OCI-LY1 (cell line): ENCODE measurements around the gene CLDN9.

Experiments used
- EZH2 ChIP-seq: fragments of 200-600 bp; sonication (generic), shearing (Covaris generic); IDR thresholded peaks from 2 replicates; pipeline ENCODE4 v1.8.0; 2017; ENCODE audit warnings: borderline replicate concordance, mixed run types, mild to moderate bottlenecking, antibody characterized with exemption, low read length, moderate library complexity, mixed read lengths
- TF ChIP-seq, protein P1 (sequence below): fragments of 200-600 bp; sonication (generic), shearing (Covaris generic); IDR thresholded peaks from 2 replicates; pipeline ENCODE4 v1.5.1; 2017; ENCODE audit warnings: mild to moderate bottlenecking, antibody characterized with exemption, low read length, moderate library complexity, mixed read lengths

DNA sequence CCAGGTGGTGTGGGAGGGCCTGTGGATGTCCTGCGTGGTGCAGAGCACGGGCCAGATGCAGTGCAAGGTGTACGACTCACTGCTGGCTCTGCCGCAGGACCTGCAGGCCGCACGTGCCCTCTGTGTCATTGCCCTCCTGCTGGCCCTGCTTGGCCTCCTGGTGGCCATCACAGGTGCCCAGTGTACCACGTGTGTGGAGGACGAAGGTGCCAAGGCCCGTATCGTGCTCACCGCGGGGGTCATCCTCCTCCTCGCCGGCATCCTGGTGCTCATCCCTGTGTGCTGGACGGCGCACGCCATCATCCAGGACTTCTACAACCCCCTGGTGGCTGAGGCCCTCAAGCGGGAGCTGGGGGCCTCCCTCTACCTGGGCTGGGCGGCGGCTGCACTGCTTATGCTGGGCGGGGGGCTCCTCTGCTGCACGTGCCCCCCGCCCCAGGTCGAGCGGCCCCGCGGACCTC lies 798 bp downstream of the CLDN9 start:
- no peak for TF ChIP-seq EZH2
- TF ChIP-seq, protein P1, sequence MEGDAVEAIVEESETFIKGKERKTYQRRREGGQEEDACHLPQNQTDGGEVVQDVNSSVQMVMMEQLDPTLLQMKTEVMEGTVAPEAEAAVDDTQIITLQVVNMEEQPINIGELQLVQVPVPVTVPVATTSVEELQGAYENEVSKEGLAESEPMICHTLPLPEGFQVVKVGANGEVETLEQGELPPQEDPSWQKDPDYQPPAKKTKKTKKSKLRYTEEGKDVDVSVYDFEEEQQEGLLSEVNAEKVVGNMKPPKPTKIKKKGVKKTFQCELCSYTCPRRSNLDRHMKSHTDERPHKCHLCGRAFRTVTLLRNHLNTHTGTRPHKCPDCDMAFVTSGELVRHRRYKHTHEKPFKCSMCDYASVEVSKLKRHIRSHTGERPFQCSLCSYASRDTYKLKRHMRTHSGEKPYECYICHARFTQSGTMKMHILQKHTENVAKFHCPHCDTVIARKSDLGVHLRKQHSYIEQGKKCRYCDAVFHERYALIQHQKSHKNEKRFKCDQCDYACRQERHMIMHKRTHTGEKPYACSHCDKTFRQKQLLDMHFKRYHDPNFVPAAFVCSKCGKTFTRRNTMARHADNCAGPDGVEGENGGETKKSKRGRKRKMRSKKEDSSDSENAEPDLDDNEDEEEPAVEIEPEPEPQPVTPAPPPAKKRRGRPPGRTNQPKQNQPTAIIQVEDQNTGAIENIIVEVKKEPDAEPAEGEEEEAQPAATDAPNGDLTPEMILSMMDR, result no peak
